ENCODE results near the gene PHF21A.
"Not testable (repeated sequence)": the region's sequence is repeated elsewhere in the genome, so short reads cannot be mapped to it uniquely, and the experiment has no call there.

PHF21A gene

GRCh38 chr11:45909594-45910475 is 211.4 kb downstream of the PHF21A start:
- TF ChIP-seq CTCF (IDR thresholded peaks at IDR 0.05): no peak
- no peaks in the 10 kb centered on the region for H3K9me3 ChIP-seq (ENCODE audit: control insufficient read depth, low read length)
- no peaks in the 10 kb centered on the region for H3K79me2 ChIP-seq
- H3K27ac ChIP-seq: no peak overlapping the region
- no peaks in the 10 kb centered on the region for H3K4me1 ChIP-seq
- H3K27me3 ChIP-seq (ENCODE audit: control insufficient read depth, insufficient read depth, low read length): no peaks in the 10 kb centered on the region
- H3K4me2 ChIP-seq (ENCODE audit: low read length): no peak overlapping the region
- no peak overlapping the region for H2AFZ ChIP-seq
- no peak overlapping the region for H3K9ac ChIP-seq
- H3K36me3 ChIP-seq (ENCODE audit: control insufficient read depth, insufficient read depth, low read length): no peaks in the 10 kb centered on the region
- H3K4me3 ChIP-seq (ENCODE audit: low read depth, low read length): no peak overlapping the region

- Histone ChIP-seq H3K79me2 (no peaks in the 10 kb centered on the region), H2AFZ (no peak overlapping the region), H3K9ac (no peak overlapping the region), H3K4me2 (ENCODE audit: low read length) (no peak overlapping the region), H3K27ac (no peak overlapping the region), H3K9me3 (ENCODE audit: control insufficient read depth, low read length) (no peaks in the 10 kb centered on the region), H3K4me1 (no peaks in the 10 kb centered on the region), H3K36me3 (ENCODE audit: control insufficient read depth, insufficient read depth, low read length) (no peaks in the 10 kb centered on the region), H3K4me3 (ENCODE audit: low read depth, low read length) (no peak overlapping the region), H3K27me3 (ENCODE audit: control insufficient read depth, insufficient read depth, low read length) (no peaks in the 10 kb centered on the region)
- TF ChIP-seq CTCF (IDR thresholded peaks at IDR 0.05): no peak
Observed at GRCh38 chr11:45907911-45908370, 213.3 kb downstream of the PHF21A start.

GRCh38 chr11:45906965-45907611 is 214.2 kb downstream of the PHF21A start, which contains the start of gene FREY1:
FREY1 (minus strand) TSS chr11:45907271; CDS start chr11:45907245, 26 bp downstream.
- H3K27me3 ChIP-seq (ENCODE audit: control insufficient read depth, insufficient read depth, low read length): no peaks in the 10 kb centered on the region
- H3K4me3 ChIP-seq (ENCODE audit: low read depth, low read length): no peak within 1 kb of the TSS
- H3K9me3 ChIP-seq (ENCODE audit: control insufficient read depth, low read length): no peaks in the 10 kb centered on the region
- TF ChIP-seq CTCF (IDR thresholded peaks at IDR 0.05): no peak
- H3K4me2 ChIP-seq (ENCODE audit: low read length): no peak within 1 kb of the TSS
- no peak within 1 kb of the TSS for H3K27ac ChIP-seq
- no peaks in the 10 kb centered on the region for H3K36me3 ChIP-seq (ENCODE audit: control insufficient read depth, insufficient read depth, low read length)
- no peaks in the 10 kb centered on the region for H3K79me2 ChIP-seq
- H2AFZ ChIP-seq: no peak within 1 kb of the TSS
- H3K9ac ChIP-seq: no peak within 1 kb of the TSS
- no peaks in the 10 kb centered on the region for H3K4me1 ChIP-seq

GRCh38 chr11:45906096-45906682 is 215.1 kb downstream of the PHF21A start:
- Histone ChIP-seq H3K9me3 (ENCODE audit: control insufficient read depth, low read length) (no peaks in the 10 kb centered on the region), H3K27ac (no peak overlapping the region), H2AFZ (no peak overlapping the region), H3K4me2 (ENCODE audit: low read length) (no peak overlapping the region), H3K36me3 (ENCODE audit: control insufficient read depth, insufficient read depth, low read length) (no peaks in the 10 kb centered on the region), H3K4me1 (no peaks in the 10 kb centered on the region), H3K4me3 (ENCODE audit: low read depth, low read length) (no peak overlapping the region), H3K79me2 (no peaks in the 10 kb centered on the region), H3K9ac (no peak overlapping the region), H3K27me3 (ENCODE audit: control insufficient read depth, insufficient read depth, low read length) (no peaks in the 10 kb centered on the region)
- no peak for TF ChIP-seq CTCF (IDR thresholded peaks at IDR 0.05)

- H3K4me1 ChIP-seq; H3K36me3 ChIP-seq (ENCODE audit: control insufficient read depth, insufficient read depth, low read length); H3K79me2 ChIP-seq; H3K4me3 ChIP-seq (ENCODE audit: low read depth, low read length); H3K4me2 ChIP-seq (ENCODE audit: low read length); H2AFZ ChIP-seq; H3K27me3 ChIP-seq (ENCODE audit: control insufficient read depth, insufficient read depth, low read length); H3K9ac ChIP-seq; H3K9me3 ChIP-seq (ENCODE audit: control insufficient read depth, low read length); H3K27ac ChIP-seq: not testable (repeated sequence)
Observed at GRCh38 chr11:45905576-45905975, 215.7 kb downstream of the PHF21A start.
